Testis (tissue), 2 donors: ENCODE results near the gene TEKTIP1.

ENCODE experiments used
- POLR2A ChIP-seq: fragments of 450-650 bp; IDR thresholded peaks from one replicate; pipeline ENCODE4 v1.6.1; 2017; ENCODE audit warnings: antibody characterized with exemption, mild to moderate bottlenecking, moderate library complexity
- TF ChIP-seq, protein P1 (sequence below), 3 experiments: fragments of 450-650 bp in 2 of 3; fragments of 200-600 bp in 1 of 3; sonication (generic) in 1 of 3; IDR thresholded peaks; one replicate each; pipeline ENCODE4 v1.5.1; 2016 to 2019; ENCODE audit warnings: antibody characterized with exemption in 3 of 3, mild to moderate bottlenecking in 2 of 3, moderate library complexity in 1 of 3

DNA sequence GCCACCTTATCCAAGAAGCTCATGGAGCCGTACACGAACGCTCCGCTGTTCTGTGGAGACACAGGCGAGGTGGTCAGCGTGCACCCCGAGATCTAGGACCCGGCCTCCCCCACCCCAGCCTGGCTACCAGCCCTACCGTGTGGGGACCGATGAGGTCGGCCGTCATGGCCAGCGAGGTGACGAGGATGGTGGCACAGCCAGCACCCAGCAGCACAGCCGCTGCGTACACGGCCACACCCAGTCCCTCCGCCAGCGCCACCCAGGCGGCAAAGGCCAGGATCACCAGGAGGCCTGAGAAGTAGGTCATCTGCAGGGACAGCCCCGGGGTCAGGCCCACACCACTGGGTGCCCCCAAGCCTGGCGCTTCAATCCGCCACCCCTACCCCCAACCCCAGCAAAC is 7.1 kb downstream of the TEKTIP1 start:
- no peak for TF ChIP-seq POLR2A
- TF ChIP-seq, protein P1, sequence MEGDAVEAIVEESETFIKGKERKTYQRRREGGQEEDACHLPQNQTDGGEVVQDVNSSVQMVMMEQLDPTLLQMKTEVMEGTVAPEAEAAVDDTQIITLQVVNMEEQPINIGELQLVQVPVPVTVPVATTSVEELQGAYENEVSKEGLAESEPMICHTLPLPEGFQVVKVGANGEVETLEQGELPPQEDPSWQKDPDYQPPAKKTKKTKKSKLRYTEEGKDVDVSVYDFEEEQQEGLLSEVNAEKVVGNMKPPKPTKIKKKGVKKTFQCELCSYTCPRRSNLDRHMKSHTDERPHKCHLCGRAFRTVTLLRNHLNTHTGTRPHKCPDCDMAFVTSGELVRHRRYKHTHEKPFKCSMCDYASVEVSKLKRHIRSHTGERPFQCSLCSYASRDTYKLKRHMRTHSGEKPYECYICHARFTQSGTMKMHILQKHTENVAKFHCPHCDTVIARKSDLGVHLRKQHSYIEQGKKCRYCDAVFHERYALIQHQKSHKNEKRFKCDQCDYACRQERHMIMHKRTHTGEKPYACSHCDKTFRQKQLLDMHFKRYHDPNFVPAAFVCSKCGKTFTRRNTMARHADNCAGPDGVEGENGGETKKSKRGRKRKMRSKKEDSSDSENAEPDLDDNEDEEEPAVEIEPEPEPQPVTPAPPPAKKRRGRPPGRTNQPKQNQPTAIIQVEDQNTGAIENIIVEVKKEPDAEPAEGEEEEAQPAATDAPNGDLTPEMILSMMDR (IDR thresholded peaks at IDR 0.05): no peak
